HL-60 (cell line): ENCODE results near the gene CBLN1.

Experiments used
- DNase-seq, 2 experiments: peaks; one replicate each; pipeline ENCODE4 v3.0.0-alpha.2; 2010 to 2020; ENCODE audit warnings: low read depth in 1 of 2, low spot score in 1 of 2
- H3K27ac ChIP-seq: fragments of 250-450 bp; sonication (Bioruptor Pico); replicated peaks from 2 replicates; pipeline ENCODE4 v1.5.1; 2020; ENCODE audit warnings: mild to moderate bottlenecking, moderate library complexity
- H3K27me3 ChIP-seq: fragments of 250-450 bp; sonication (Bioruptor Pico); 2 replicates; pipeline ENCODE4 v1.5.1; 2021; ENCODE audit warnings: mild to moderate bottlenecking, moderate library complexity; ENCODE audit not compliant: insufficient read depth, poor library complexity, severe bottlenecking
- H3K4me3 ChIP-seq: replicated peaks from 2 replicates; pipeline ENCODE4 v1.5.1; 2011; ENCODE audit warnings: mild to moderate bottlenecking, control low read depth, low read length; ENCODE audit not compliant: insufficient read depth
- GABPA ChIP-seq: IDR thresholded peaks from 2 replicates; pipeline ENCODE4 v1.6.1; 2012; ENCODE audit warnings: low read depth
- POLR2AphosphoS5 ChIP-seq: IDR thresholded peaks from 2 replicates; pipeline ENCODE4 v1.6.1; 2012; ENCODE audit warnings: low read depth
- SPI1 ChIP-seq: IDR thresholded peaks from 2 replicates; pipeline ENCODE4 v1.6.1; 2012; ENCODE audit warnings: low read depth, mild to moderate bottlenecking, borderline replicate concordance
- TF ChIP-seq, protein P1 (sequence below): IDR thresholded peaks from 2 replicates; pipeline ENCODE4 v1.6.1; 2012; ENCODE audit warnings: low read depth; ENCODE audit not compliant: insufficient replicate concordance
- TF ChIP-seq, protein P2 (sequence below): IDR thresholded peaks from one replicate; pipeline ENCODE4 v1.5.1; 2011; ENCODE audit warnings: low read length, control low read depth, inconsistent platforms; ENCODE audit not compliant: insufficient read depth

Gene CBLN1

DNA sequence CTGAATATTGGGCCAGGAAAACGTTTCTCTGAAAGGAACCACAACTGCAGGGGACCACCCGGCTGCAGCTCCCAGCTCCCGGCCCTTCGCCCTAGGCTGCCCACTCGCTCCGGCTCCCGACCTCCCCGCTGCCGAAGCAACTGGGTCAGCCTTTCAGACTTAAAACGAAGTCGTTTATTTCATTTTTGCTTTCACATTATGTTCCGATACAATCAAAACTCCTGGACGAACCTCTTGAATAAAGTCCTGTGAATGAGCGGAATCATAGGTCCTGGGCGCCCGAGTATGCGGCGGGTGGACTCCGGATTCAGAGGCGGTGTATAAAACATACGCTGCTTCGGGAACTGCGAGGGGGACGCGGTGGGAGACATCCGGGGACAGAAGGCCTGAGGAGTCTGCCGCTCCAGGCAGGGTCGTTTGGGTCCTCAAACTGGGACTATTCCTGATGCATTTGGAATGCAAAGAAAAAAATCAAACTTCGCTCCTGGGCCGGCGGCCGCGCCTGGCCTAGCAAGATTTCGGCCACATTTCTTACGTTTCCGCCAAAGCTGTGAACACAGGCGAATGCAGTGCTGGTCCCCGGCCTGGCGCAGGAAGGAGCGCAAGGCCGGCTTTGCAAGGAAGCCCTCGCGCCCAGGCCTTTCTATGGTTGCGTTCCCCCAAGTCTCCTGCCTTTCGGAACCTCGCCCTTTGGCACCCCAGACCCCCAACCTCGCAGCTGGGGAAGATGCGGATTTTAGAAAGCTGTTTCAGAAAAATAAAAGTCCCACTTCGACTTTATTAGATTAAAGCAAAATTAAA is 3.7 kb downstream of the CBLN1 start:
- peaks cover 63% of the 10 kb centered on the region for H3K27me3 ChIP-seq
- H3K4me3 ChIP-seq = no peak overlapping the region
- no peak for DNase-seq
- H3K27ac ChIP-seq = no peak overlapping the region
- no peak for TF ChIP-seq GABPA
- no peak for TF ChIP-seq SPI1
- TF ChIP-seq POLR2AphosphoS5 = no peak
- TF ChIP-seq, protein P1, sequence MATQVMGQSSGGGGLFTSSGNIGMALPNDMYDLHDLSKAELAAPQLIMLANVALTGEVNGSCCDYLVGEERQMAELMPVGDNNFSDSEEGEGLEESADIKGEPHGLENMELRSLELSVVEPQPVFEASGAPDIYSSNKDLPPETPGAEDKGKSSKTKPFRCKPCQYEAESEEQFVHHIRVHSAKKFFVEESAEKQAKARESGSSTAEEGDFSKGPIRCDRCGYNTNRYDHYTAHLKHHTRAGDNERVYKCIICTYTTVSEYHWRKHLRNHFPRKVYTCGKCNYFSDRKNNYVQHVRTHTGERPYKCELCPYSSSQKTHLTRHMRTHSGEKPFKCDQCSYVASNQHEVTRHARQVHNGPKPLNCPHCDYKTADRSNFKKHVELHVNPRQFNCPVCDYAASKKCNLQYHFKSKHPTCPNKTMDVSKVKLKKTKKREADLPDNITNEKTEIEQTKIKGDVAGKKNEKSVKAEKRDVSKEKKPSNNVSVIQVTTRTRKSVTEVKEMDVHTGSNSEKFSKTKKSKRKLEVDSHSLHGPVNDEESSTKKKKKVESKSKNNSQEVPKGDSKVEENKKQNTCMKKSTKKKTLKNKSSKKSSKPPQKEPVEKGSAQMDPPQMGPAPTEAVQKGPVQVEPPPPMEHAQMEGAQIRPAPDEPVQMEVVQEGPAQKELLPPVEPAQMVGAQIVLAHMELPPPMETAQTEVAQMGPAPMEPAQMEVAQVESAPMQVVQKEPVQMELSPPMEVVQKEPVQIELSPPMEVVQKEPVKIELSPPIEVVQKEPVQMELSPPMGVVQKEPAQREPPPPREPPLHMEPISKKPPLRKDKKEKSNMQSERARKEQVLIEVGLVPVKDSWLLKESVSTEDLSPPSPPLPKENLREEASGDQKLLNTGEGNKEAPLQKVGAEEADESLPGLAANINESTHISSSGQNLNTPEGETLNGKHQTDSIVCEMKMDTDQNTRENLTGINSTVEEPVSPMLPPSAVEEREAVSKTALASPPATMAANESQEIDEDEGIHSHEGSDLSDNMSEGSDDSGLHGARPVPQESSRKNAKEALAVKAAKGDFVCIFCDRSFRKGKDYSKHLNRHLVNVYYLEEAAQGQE = no peak

DNA sequence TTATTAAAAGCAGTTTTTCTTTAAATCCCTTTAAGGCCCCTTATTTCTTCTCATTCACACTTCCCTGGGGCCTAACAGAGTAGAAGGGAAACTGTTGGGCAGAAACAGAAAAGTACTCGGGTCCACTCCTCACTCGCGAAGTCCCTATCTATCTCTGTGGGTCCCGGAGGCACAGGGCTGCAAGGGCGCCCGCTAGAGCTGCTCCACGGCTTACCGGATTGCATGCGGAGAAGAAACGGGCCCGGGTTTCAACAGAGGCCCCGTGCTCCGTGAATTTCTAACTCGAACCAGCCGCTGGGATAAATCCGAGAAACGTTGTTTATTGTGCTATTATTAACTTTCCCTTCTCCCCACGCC is 4.3 kb downstream of the CBLN1 start:
- no peak for DNase-seq
- TF ChIP-seq, protein P2, sequence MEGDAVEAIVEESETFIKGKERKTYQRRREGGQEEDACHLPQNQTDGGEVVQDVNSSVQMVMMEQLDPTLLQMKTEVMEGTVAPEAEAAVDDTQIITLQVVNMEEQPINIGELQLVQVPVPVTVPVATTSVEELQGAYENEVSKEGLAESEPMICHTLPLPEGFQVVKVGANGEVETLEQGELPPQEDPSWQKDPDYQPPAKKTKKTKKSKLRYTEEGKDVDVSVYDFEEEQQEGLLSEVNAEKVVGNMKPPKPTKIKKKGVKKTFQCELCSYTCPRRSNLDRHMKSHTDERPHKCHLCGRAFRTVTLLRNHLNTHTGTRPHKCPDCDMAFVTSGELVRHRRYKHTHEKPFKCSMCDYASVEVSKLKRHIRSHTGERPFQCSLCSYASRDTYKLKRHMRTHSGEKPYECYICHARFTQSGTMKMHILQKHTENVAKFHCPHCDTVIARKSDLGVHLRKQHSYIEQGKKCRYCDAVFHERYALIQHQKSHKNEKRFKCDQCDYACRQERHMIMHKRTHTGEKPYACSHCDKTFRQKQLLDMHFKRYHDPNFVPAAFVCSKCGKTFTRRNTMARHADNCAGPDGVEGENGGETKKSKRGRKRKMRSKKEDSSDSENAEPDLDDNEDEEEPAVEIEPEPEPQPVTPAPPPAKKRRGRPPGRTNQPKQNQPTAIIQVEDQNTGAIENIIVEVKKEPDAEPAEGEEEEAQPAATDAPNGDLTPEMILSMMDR = no peak
- no peak for TF ChIP-seq SPI1
- TF ChIP-seq GABPA = no peak
- no peak for TF ChIP-seq POLR2AphosphoS5
- TF ChIP-seq, protein P1 = no peak
- H3K4me3 ChIP-seq = no peak overlapping the region
- peaks cover 57% of the 10 kb centered on the region for H3K27me3 ChIP-seq
- H3K27ac ChIP-seq = no peak overlapping the region

DNA sequence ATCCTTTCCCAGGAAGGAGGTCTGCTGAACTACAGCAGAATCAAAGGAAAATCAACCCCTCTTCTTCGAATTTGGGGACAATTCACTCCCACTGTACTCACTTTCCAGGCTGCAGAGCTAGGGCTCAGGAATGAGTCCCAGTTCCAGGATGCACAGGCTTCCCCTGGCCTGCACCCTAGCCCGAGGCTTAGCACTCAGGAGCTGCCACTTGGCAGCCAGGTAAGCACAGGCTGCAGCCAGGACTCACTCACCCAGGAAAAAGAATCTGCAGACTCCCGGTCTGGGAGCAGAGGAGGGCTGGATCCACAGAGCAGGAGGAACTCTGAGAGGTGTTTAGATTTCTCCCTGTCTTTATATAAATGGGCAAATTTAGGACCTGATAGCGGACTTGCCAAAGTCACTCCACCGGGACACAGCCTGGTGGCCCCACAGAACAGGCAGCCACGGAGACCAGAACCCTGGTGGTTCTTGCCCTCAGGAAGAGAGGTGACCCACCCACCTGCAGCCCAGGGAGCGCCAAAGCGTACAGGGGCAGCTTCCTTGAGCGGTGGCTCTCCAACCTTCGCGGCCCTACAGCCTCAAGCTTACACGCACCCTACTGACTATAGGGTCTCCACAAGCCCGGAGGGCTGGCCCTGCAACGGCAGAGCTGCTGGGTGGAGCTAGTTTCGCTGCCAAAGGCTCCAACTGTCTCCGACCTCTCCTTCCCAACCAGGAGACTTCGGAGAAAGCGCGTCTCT is 4.8 kb downstream of the CBLN1 start:
- TF ChIP-seq, protein P1 = no peak
- TF ChIP-seq GABPA (no peak), POLR2AphosphoS5 (no peak), SPI1 (no peak)
- TF ChIP-seq, protein P2 = no peak
- no peak overlapping the region for H3K4me3 ChIP-seq
- DNase-seq = no peak
- peaks cover 57% of the 10 kb centered on the region for H3K27me3 ChIP-seq
- no peak overlapping the region for H3K27ac ChIP-seq
